Brain microvascular endothelial cell (primary cell): Measurements from ENCODE around the gene TAGLN2.

Experiments used
- DNase-seq: peaks from one replicate; pipeline ENCODE4 v3.0.0-alpha.2; 2020
- H3K27ac ChIP-seq: fragments of 250-450 bp; sonication (Bioruptor Pico); 2 replicates; pipeline ENCODE4 v1.5.1; 2020; ENCODE audit warnings: mild to moderate bottlenecking, moderate library complexity
- H3K27me3 ChIP-seq: fragments of 250-450 bp; sonication (Bioruptor Pico); replicated peaks from 2 replicates; pipeline ENCODE4 v1.5.1; 2020; ENCODE audit warnings: mild to moderate bottlenecking
- H3K36me3 ChIP-seq: fragments of 250-450 bp; sonication (Bioruptor Pico); replicated peaks from 2 replicates; pipeline ENCODE4 v1.5.1; 2020; ENCODE audit warnings: mild to moderate bottlenecking
- H3K4me3 ChIP-seq: 2 replicates; pipeline ENCODE4 v1.5.1; 2011; ENCODE audit warnings: low read depth, mild to moderate bottlenecking, control low read depth, low read length, moderate library complexity
- in situ Hi-C: cut with HindIII; loops from 2 replicates; pipeline ENCODE4 v1.10.0; 2017; ENCODE audit warnings: low sequenced_read_pairs, low pct_ligation_motif_present
- TF ChIP-seq, protein P1 (sequence below): IDR thresholded peaks from 2 replicates; pipeline ENCODE4 v1.5.1; 2011; ENCODE audit warnings: low read depth, mild to moderate bottlenecking, moderate library complexity, low read length, control low read depth, inconsistent platforms; ENCODE audit errors: missing control alignments

TAGLN2 gene

DNA sequence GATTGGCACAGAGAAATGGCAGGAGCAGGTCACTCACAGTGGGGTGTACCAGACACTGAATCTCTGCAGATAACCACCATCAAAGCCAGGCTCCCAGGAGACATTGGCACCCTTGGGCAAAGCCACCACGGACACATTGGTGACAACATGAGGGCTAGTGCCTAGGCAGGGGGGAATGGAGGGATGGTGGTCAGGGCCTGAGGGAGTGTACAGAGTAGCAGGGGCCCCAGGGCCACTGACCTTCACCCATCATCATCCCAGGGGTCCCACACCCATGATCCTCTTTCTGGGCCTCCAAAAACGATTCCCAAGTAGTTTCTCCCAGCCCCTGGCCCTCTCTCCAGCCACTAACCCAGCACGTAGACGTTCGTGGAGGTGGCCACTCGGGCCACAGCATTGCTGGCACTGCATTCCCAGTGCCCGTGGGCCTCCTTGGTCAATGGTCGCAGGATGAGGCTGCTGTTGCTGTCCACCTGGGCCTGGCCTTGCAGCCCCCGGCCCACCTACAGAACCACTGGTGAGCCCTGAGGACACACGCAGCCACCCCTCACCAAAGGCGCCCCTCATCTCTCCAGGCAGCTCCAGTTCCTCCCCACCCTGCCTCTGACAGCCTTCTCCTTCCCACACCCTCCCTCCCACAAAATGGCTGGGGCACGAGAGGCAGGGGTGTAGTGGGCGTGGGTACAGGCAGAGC lies 5.9 kb upstream of the TAGLN2 start:
- TF ChIP-seq, protein P1, sequence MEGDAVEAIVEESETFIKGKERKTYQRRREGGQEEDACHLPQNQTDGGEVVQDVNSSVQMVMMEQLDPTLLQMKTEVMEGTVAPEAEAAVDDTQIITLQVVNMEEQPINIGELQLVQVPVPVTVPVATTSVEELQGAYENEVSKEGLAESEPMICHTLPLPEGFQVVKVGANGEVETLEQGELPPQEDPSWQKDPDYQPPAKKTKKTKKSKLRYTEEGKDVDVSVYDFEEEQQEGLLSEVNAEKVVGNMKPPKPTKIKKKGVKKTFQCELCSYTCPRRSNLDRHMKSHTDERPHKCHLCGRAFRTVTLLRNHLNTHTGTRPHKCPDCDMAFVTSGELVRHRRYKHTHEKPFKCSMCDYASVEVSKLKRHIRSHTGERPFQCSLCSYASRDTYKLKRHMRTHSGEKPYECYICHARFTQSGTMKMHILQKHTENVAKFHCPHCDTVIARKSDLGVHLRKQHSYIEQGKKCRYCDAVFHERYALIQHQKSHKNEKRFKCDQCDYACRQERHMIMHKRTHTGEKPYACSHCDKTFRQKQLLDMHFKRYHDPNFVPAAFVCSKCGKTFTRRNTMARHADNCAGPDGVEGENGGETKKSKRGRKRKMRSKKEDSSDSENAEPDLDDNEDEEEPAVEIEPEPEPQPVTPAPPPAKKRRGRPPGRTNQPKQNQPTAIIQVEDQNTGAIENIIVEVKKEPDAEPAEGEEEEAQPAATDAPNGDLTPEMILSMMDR = no peak
- DNase-seq = no peak
- H3K4me3 ChIP-seq = no peak overlapping the region
- in situ Hi-C loops = no loop called here
- no peak overlapping the region for H3K27ac ChIP-seq
- H3K27me3 ChIP-seq = no peaks in the 10 kb centered on the region
- no peaks in the 10 kb centered on the region for H3K36me3 ChIP-seq

DNA sequence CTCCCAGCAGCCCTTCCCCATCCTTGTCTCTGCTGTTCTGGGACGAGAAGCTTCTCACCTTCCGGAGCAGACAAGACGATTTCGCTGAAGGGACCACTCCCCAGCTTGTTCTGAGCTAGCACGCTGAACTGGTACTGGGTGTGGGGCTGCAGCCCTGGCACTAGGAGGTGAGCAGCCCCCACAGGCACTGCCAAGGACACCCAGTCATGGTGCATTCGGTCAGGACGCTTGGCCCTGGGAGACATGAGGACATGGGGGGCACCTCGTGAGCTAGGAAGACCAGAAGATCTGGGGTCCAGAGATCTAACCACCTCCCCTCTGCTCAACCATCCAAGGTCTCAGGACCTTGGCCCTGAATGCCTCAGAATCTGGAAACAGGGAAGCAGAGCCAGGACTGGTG lies 5.3 kb upstream of the TAGLN2 start:
- H3K27me3 ChIP-seq = no peaks in the 10 kb centered on the region
- no peak overlapping the region for H3K4me3 ChIP-seq
- no peak overlapping the region for H3K27ac ChIP-seq
- no peak for DNase-seq
- H3K36me3 ChIP-seq = no peaks in the 10 kb centered on the region
- TF ChIP-seq, protein P1 = no peak
- in situ Hi-C loops = no loop called here

DNA sequence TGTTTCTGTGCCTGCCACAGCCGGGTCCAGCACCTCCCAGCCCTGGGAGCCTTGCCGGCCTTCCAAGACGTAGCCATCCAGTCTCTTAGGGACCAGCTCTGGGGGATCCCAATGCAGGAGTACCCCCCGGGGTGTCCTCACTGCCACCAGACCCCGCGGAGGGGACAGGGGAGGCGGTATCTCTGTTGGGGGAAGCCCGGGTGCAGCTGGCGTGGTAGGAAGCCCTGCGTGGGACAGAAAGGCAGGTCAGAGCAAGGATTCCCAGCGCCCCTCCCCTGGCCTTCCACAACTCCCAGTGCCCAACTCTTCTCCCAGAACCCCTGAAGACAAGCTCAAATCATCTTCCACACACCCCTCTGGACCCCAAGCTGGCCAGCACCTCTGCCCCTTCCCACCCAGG lies 4.9 kb upstream of the TAGLN2 start:
- Histone ChIP-seq H3K36me3 (no peaks in the 10 kb centered on the region), H3K27ac (no peak overlapping the region), H3K27me3 (no peaks in the 10 kb centered on the region), H3K4me3 (no peak overlapping the region)
- no peak for DNase-seq
- TF ChIP-seq, protein P1 = no peak
- in situ Hi-C loops = no loop called here

DNA sequence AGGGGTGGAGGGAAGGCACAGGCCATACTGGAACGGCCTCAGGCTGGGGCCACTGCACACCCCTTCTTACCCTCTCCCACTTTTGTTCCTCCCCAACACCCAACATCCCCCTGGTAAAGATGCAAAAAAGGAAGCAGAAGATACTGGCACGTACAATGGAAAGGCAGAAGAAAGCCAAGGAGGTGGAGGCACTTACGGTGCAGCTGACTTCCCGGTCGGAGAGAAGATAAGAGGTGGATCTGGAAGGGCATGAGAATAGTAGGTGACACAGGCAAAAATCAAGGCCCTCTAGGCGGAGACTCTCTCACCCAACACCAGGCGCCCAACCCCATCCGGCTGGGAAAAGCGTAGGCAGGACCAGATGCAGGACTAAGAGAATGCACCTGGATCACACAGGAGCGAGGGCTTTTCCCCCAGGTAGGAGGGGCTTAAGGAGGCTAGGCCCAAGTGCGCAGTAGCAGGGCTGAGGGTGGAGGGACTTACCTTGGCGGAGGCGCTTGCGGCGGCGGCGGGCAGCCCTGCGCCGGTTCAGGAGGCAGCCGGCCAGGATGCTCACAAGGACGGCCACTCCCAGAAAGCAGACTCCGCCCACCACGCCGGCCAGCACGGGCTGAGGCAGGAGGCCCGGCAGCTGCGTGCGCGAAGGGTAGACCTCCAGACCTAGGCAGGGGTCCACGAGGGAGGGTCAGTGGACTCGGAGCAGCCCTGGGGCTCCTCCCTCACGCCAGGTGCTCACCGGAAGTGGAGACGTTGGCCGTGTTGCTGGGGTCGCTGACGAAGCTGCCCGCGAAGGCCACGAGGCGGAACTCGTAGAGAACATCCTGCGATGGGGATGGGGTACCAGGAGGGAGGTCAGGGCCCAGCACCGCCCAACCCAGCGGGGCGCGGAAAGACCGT lies 4.1 kb upstream of the TAGLN2 start:
- Histone ChIP-seq H3K36me3 (no peaks in the 10 kb centered on the region), H3K4me3 (no peak overlapping the region), H3K27ac (no peak overlapping the region), H3K27me3 (no peaks in the 10 kb centered on the region)
- in situ Hi-C loops = no loop called here
- DNase-seq = no peak
- TF ChIP-seq, protein P1 = no peak

DNA sequence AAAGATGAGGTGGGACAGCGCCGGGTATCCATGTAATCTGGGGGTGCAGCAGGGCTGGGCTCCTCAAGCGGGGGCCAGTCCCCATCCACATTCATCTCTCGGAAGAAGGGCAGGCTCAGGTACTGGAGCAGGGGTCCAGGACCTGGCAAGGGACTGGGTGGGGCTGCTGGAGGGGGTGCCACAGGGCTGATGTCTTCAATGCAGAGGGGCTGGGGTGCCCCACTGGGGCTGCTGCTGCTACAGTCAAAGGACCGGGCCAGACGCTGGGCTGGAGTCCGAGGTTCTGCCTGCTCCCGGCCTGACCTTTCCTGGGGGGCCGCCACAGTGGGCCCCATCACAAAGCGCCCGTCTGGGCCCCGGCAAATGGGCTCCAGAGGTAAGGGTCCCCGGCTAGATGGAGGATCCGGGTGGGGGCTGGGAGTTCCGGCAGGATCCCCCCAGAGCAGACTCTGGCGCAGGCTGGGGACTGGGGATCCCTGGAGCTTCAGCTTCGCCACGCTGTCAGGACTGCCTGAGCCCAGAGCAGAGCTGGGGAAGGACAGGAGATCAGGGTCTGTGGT lies 3.3 kb upstream of the TAGLN2 start:
- Histone ChIP-seq H3K4me3 (no peak overlapping the region), H3K36me3 (no peaks in the 10 kb centered on the region), H3K27me3 (no peaks in the 10 kb centered on the region), H3K27ac (no peak overlapping the region)
- no peak for DNase-seq
- TF ChIP-seq, protein P1 = no peak
- in situ Hi-C loops = no loop called here
